ENCODE results near the gene NPTXR. TPM values are rescaled to one million over a fixed set of nuclear protein-coding genes. Genes with fewer than 3 reads are reported as not detected.

NPTXR gene
- total RNA-seq, 4 donors from 2014 or later, result 3.6 to 8.7 (median 4.4) TPM

DNA sequence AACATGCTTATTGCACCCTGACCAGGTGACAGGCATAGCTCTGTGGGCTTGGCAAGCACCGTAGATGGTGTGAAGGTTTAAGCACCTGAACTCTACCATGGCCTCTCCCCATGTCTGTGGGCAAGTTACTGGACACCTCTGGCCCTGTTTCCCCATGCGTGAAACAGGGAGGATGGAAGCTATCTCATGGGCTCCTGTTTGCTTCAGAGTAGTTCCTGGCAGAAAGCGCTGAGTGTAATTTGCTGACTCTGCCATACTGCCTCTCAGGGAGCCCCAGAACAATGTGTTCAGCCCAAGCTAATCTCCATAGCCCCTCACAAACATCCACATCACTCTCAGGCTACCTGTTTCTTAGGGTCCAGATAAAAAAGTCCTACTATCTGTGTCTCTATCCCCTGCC is 25.8 kb upstream of the NPTXR start:
- no peak for DNase-seq
- Histone ChIP-seq H3K27me3 (no peaks in the 10 kb centered on the region), H3K9me3 (no peaks in the 10 kb centered on the region), H3K36me3 (peaks cover 12 to 13% of the 10 kb centered on the region in 2 donors), H3K4me1 (peaks cover 23 to 57% of the 10 kb centered on the region in 2 donors), H3K4me3 (replicated peaks in 1 of 3) (no peak overlapping the region), H3K27ac (no peak overlapping the region)
- no peak for TF ChIP-seq POLR2A (IDR thresholded peaks at IDR 0.05)
- TF ChIP-seq, protein P1, sequence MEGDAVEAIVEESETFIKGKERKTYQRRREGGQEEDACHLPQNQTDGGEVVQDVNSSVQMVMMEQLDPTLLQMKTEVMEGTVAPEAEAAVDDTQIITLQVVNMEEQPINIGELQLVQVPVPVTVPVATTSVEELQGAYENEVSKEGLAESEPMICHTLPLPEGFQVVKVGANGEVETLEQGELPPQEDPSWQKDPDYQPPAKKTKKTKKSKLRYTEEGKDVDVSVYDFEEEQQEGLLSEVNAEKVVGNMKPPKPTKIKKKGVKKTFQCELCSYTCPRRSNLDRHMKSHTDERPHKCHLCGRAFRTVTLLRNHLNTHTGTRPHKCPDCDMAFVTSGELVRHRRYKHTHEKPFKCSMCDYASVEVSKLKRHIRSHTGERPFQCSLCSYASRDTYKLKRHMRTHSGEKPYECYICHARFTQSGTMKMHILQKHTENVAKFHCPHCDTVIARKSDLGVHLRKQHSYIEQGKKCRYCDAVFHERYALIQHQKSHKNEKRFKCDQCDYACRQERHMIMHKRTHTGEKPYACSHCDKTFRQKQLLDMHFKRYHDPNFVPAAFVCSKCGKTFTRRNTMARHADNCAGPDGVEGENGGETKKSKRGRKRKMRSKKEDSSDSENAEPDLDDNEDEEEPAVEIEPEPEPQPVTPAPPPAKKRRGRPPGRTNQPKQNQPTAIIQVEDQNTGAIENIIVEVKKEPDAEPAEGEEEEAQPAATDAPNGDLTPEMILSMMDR (IDR thresholded peaks at IDR 0.05), result no peak
- WGBS, 2 donors, result 76 to 89% methylated on average over 3 of the region's 3 CpGs
- intact Hi-C loops (cut with DNase I), result loop anchor here (5.0 to 10.0 kb wide), 3 partner anchors 95 to 435 kb away; no protein-coding TSS in a partner anchor

DNA sequence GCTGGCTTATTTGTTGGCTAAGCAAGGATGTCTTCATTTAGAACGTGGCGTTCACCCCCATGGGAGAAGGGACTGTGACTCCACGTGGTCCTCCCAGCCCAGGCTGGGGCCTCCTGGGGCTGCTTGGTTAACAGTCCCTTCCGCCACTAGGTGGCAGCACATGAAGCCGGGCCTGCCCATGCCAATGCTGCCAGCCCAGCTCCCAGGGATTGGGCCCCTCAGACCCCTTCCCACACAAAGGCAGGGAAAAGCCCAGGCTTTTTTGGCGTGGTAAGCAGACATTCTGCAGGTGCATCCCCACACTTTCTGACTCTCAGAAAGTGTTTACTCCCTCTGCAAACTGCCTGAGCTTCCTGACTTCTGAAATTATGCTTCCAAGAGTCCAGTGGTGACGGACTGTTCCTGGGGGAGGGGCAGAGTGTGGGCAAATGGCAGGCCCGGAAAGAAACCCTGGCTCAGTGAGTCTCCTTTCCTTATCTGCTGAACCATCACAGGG is 25.1 kb upstream of the NPTXR start:
- Histone ChIP-seq H3K4me1 (peaks cover 27 to 62% of the 10 kb centered on the region in 2 donors), H3K9me3 (no peaks in the 10 kb centered on the region), H3K4me3 (replicated peaks in 1 of 3) (no peak overlapping the region), H3K27me3 (no peaks in the 10 kb centered on the region), H3K36me3 (peaks cover 12 to 13% of the 10 kb centered on the region in 2 donors), H3K27ac (no peak overlapping the region)
- intact Hi-C loops (cut with DNase I), result loop anchor here (5.0 to 10.0 kb wide), 3 partner anchors 94 to 436 kb away; no protein-coding TSS in a partner anchor
- TF ChIP-seq POLR2A (IDR thresholded peaks at IDR 0.05), result no peak
- TF ChIP-seq, protein P1 (IDR thresholded peaks at IDR 0.05), result peak; percentile 72 to 88 (median 78)
- DNase-seq, result peak; percentile 81 to 87
- 25 to 26% methylated on average over 5 to 6 of the region's 8 CpGs for WGBS, 2 donors

DNA sequence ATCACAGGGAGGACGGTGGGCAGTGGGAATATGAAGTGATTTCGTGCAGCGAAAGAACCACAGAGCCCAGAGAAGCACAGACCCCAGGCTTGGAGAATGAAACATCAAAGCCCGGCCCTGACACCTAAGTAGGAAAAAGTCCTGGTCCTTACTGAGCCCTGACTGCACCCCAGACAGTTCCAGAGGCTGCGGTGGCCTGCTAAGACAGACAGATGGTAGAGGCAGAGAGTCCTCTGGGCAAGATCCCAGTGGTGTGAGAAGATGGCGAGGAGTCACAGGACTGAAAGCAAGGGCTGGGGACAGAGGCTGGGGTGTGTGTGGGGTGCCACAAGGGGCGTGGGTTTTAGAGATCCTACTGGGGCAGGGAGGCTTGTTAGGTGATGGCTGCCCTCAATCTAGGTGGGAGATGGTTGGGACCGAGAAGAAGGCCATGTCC is 24.5 kb upstream of the NPTXR start:
- H3K4me1 ChIP-seq, result peaks cover 25 to 60% of the 10 kb centered on the region in 2 donors
- intact Hi-C loops (cut with DNase I), result loop anchor here (5.0 to 10.0 kb wide), 3 partner anchors 94 to 436 kb away; no protein-coding TSS in a partner anchor
- no peak for DNase-seq
- no peak overlapping the region for H3K4me3 ChIP-seq (replicated peaks in 1 of 3)
- no peak overlapping the region for H3K27ac ChIP-seq
- TF ChIP-seq POLR2A (IDR thresholded peaks at IDR 0.05), result no peak
- TF ChIP-seq, protein P1 (IDR thresholded peaks at IDR 0.05), result no peak
- WGBS, 2 donors, result 92 to 94% methylated on average over 8 of the region's 8 CpGs
- H3K27me3 ChIP-seq, result no peaks in the 10 kb centered on the region
- peaks cover 12 to 13% of the 10 kb centered on the region in 2 donors for H3K36me3 ChIP-seq
- H3K9me3 ChIP-seq, result no peaks in the 10 kb centered on the region

DNA sequence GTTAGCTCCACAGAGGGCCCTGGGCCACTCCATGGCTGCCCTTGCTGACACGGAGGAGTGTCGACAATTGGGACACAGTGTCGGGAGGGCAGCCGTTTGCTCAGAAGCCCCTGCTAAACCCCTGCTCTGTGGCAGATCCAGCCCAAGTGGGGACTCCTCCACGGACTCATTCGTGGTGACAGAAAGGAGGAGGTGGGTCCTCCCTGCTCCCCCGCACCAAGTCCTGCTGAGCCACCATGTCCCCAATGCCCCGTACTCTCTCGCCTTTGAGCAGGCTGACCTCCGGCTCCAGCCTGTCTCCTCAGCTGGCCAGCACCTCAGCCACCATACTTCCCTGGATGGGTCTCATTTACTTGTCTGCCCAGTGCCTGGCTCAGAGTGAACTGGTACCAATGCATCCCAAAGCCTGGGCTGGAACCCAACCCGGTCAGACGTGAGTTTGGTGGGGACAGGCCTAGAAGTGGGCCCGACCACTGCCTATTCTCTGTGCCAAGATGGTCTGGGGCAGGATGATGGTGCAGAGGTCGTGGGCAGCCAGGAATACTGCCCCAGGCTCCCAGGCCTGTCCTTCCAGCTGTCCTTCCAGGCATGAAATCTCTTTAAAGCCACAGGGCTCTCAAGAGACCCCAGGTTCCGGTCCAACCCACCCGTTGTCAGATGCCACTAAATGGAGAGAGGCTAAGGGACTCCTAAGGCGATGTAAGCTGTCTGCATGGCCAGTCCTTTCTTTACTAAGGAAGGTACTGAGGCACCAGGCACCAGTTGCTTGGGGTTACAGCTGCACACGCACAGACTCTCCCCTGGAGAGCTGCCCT is 23.9 kb upstream of the NPTXR start:
- WGBS, 2 donors, result 92 to 93% methylated on average over 16 to 17 of the region's 18 CpGs
- Histone ChIP-seq H3K4me1 (peaks cover 25 to 66% of the 10 kb centered on the region in 2 donors), H3K27ac (no peak overlapping the region), H3K4me3 (replicated peaks in 1 of 3) (no peak overlapping the region), H3K36me3 (peaks cover 12 to 13% of the 10 kb centered on the region in 2 donors), H3K27me3 (no peaks in the 10 kb centered on the region), H3K9me3 (no peaks in the 10 kb centered on the region)
- no peak for DNase-seq
- intact Hi-C loops (cut with DNase I), result loop anchor here (5.0 to 10.0 kb wide), 3 partner anchors 93 to 437 kb away; no protein-coding TSS in a partner anchor
- no peak for TF ChIP-seq POLR2A (IDR thresholded peaks at IDR 0.05)
- TF ChIP-seq, protein P1 (IDR thresholded peaks at IDR 0.05), result no peak

DNA sequence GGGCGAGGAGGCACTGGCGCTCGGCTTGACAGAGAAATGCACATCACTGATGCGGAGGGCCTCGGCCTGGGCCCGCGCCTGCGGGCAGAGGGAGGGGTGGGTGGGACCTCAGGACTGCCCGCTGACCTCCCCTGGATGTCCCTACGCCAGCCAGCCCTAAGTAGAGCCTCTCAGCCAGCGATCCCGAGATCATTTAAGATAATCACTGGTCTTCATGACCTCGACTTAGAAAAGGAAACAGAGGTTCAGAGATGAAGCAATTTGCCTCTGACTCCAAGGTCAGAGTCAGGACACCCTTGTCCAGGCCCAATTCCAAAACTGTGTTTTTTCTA is 23.3 kb upstream of the NPTXR start:
- Histone ChIP-seq H3K9me3 (no peaks in the 10 kb centered on the region), H3K4me3 (replicated peaks in 1 of 3) (no peak overlapping the region), H3K27me3 (no peaks in the 10 kb centered on the region), H3K4me1 (peaks cover 30 to 70% of the 10 kb centered on the region in 2 donors), H3K36me3 (peaks cover 12 to 13% of the 10 kb centered on the region in 2 donors), H3K27ac (no peak overlapping the region)
- DNase-seq, result no peak
- intact Hi-C loops (cut with DNase I), result loop anchor here (5.0 to 10.0 kb wide), 3 partner anchors 92 to 438 kb away; no protein-coding TSS in a partner anchor
- TF ChIP-seq POLR2A (IDR thresholded peaks at IDR 0.05), result no peak
- TF ChIP-seq, protein P1 (IDR thresholded peaks at IDR 0.05), result no peak
- WGBS, 2 donors, result 83 to 93% methylated on average over 13 of the region's 13 CpGs

All from thyroid gland (tissue), 4 donors.